Right lobe of liver (tissue), 4 donors: ENCODE measurements around the gene PTH1R.

Experiments used
- POLR2A ChIP-seq: fragments of 450-650 bp; IDR thresholded peaks from one replicate; pipeline ENCODE4 v1.6.1; 2017; ENCODE audit warnings: antibody characterized with exemption, mild to moderate bottlenecking
- TF ChIP-seq, protein P1 (sequence below), 4 donors: fragments of 200-600 bp in 3 of 4; fragments of 450-650 bp in 1 of 4; IDR thresholded peaks; one replicate each; pipeline versions ENCODE4 v1.5.1 to v1.8.0; 2016 to 2022; ENCODE audit warnings: antibody characterized with exemption in 4 of 4, mild to moderate bottlenecking in 2 of 4
- donor health status: DM: no; HTN: no; CAD: no.
- donor health status: DM: no; HTN: no; CAD: no.
- donor health status: DM: no; HTN: yes; CAD: no.

DNA sequence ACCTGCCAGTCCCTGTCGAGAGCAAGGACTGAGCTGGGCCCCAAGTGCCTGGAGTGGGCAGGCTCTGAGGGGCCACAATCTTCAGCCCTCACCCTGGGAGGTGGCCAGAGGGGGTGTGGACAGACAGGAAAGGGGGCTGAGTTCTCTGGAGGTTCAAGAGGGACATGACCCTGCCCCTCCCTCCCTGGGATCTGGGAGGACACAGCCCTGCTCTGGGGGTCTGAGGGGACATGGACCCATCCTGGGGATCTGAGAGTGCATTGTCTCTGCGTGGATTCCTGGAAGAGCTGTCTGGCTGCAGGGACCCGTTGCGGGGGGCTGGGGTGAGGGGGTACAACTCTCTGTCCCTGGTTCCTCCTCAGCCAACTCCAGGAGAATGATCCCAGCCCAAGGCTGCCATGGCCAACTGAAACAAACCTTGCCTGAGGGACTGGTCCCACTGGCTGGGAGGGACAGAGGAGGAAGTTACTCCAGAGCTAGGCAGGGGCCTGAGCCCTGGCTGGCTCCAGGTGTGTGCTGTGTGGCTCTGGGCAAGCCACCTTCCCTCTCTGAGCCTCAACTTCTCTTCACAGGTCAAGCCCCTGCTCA, 29.0 kb downstream of the PTH1R start:
- TF ChIP-seq POLR2A: no peak
- TF ChIP-seq, protein P1, sequence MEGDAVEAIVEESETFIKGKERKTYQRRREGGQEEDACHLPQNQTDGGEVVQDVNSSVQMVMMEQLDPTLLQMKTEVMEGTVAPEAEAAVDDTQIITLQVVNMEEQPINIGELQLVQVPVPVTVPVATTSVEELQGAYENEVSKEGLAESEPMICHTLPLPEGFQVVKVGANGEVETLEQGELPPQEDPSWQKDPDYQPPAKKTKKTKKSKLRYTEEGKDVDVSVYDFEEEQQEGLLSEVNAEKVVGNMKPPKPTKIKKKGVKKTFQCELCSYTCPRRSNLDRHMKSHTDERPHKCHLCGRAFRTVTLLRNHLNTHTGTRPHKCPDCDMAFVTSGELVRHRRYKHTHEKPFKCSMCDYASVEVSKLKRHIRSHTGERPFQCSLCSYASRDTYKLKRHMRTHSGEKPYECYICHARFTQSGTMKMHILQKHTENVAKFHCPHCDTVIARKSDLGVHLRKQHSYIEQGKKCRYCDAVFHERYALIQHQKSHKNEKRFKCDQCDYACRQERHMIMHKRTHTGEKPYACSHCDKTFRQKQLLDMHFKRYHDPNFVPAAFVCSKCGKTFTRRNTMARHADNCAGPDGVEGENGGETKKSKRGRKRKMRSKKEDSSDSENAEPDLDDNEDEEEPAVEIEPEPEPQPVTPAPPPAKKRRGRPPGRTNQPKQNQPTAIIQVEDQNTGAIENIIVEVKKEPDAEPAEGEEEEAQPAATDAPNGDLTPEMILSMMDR (IDR thresholded peaks at IDR 0.05): no peak
